Mesenchymal stem cell (in vitro differentiated cells and primary cell): ENCODE data around the gene CTNNA3. TPM values are rescaled to one million over a fixed set of nuclear protein-coding genes. Genes with fewer than 3 reads are reported as not detected.

Source experiments
- DNase-seq: peaks from one replicate; pipeline ENCODE4 v3.0.0-alpha.2; 2013
- H2AFZ ChIP-seq: one replicate; pipeline ENCODE4 v1.6.1; 2013; ENCODE audit warnings: low read depth, mild to moderate bottlenecking, control low read depth, inconsistent platforms, low read length, moderate library complexity
- H2AK5ac ChIP-seq: 2 replicates; pipeline ENCODE4 v1.6.1; 2013; ENCODE audit warnings: low read length, moderate library complexity, mild to moderate bottlenecking, inconsistent platforms; ENCODE audit not compliant: severe bottlenecking
- H2BK120ac ChIP-seq: one replicate; pipeline ENCODE4 v1.6.1; 2013; ENCODE audit warnings: low read depth, mild to moderate bottlenecking, inconsistent platforms, low read length, moderate library complexity
- H2BK12ac ChIP-seq, 2 experiments: one replicate each; pipeline ENCODE4 v1.6.1; 2013; ENCODE audit warnings: inconsistent platforms in 2 of 2, low read length in 2 of 2, mild to moderate bottlenecking in 2 of 2, moderate library complexity in 2 of 2, control low read depth in 1 of 2
- H2BK15ac ChIP-seq: one replicate; pipeline ENCODE4 v1.6.1; 2013; ENCODE audit warnings: mild to moderate bottlenecking, low read depth, inconsistent platforms; ENCODE audit not compliant: poor library complexity, severe bottlenecking
- H2BK5ac ChIP-seq: 2 replicates; pipeline ENCODE4 v1.6.1; 2013; ENCODE audit warnings: low read depth, mild to moderate bottlenecking, low read length, control low read depth, inconsistent platforms; ENCODE audit not compliant: poor library complexity, severe bottlenecking
- H3K14ac ChIP-seq, 2 experiments: one replicate each; pipeline ENCODE4 v1.6.1; 2013; ENCODE audit warnings: inconsistent platforms in 2 of 2, low read length in 2 of 2, control low read depth in 1 of 2, mild to moderate bottlenecking in 1 of 2, moderate library complexity in 1 of 2
- H3K18ac ChIP-seq, 2 experiments: one replicate each; pipeline ENCODE4 v1.6.1; 2013; ENCODE audit warnings: inconsistent platforms in 2 of 2, low read length in 2 of 2, control low read depth in 1 of 2, low read depth in 1 of 2, mild to moderate bottlenecking in 1 of 2
- H3K23ac ChIP-seq, 2 experiments: one replicate each; pipeline ENCODE4 v1.6.1; 2013; ENCODE audit warnings: inconsistent platforms in 2 of 2, low read length in 2 of 2, mild to moderate bottlenecking in 2 of 2, moderate library complexity in 2 of 2, control low read depth in 1 of 2
- H3K27ac ChIP-seq: 2 replicates; pipeline ENCODE4 v1.5.1; 2013; ENCODE audit warnings: mild to moderate bottlenecking, moderate library complexity, low read length, control low read depth, inconsistent platforms; ENCODE audit not compliant: poor library complexity, severe bottlenecking
- H3K27me3 ChIP-seq, 2 experiments: 2 replicates each; pipeline versions ENCODE4 v1.6.1 to v1.7.0; 2013; ENCODE audit warnings: low read length in 2 of 2, mild to moderate bottlenecking in 2 of 2, moderate library complexity in 2 of 2, control low read depth in 1 of 2, inconsistent platforms in 1 of 2; ENCODE audit not compliant: control insufficient read depth in 1 of 2, insufficient read depth in 1 of 2
- H3K36me3 ChIP-seq, 2 experiments: 2 replicates each; pipeline versions ENCODE4 v1.6.1 to v1.7.0; 2013; ENCODE audit warnings: low read length in 2 of 2, control low read depth in 1 of 2, inconsistent platforms in 1 of 2, low read depth in 1 of 2, mild to moderate bottlenecking in 1 of 2; ENCODE audit not compliant: insufficient read depth in 2 of 2, control insufficient read depth in 1 of 2
- H3K4ac ChIP-seq, 2 experiments: one replicate each; pipeline ENCODE4 v1.6.1; 2013; ENCODE audit warnings: inconsistent platforms in 2 of 2, low read length in 2 of 2, mild to moderate bottlenecking in 2 of 2, moderate library complexity in 2 of 2, control low read depth in 1 of 2, low read depth in 1 of 2
- H3K4me1 ChIP-seq: 2 replicates; pipeline ENCODE4 v1.6.1; 2013; ENCODE audit warnings: low read depth, low read length, control low read depth; ENCODE audit not compliant: control insufficient read depth, insufficient read depth
- H3K4me2 ChIP-seq: 2 replicates; pipeline ENCODE4 v1.6.1; 2013; ENCODE audit warnings: low read length, mild to moderate bottlenecking, inconsistent platforms; ENCODE audit not compliant: poor library complexity, severe bottlenecking
- H3K4me3 ChIP-seq, 2 experiments: 2 replicates each; pipeline versions ENCODE4 v1.5.1 to v1.7.0; 2013; ENCODE audit warnings: low read length in 2 of 2, mild to moderate bottlenecking in 2 of 2, control low read depth in 1 of 2, low read depth in 1 of 2; ENCODE audit not compliant: insufficient read depth in 1 of 2
- H3K79me1 ChIP-seq: replicated peaks from 2 replicates; pipeline ENCODE4 v1.6.1; 2013; ENCODE audit warnings: mild to moderate bottlenecking, control low read depth, low read length, inconsistent platforms; ENCODE audit not compliant: poor library complexity, severe bottlenecking
- H3K9ac ChIP-seq: 2 replicates; pipeline ENCODE4 v1.7.0; 2013; ENCODE audit warnings: mild to moderate bottlenecking, low read length, moderate library complexity
- H3K9me3 ChIP-seq: 2 replicates; pipeline ENCODE4 v1.7.0; 2013; ENCODE audit warnings: mild to moderate bottlenecking, low read length; ENCODE audit not compliant: control insufficient read depth
- H4K8ac ChIP-seq: one replicate; pipeline ENCODE4 v1.6.1; 2013; ENCODE audit warnings: inconsistent platforms, mild to moderate bottlenecking, low read length, moderate library complexity
- H4K91ac ChIP-seq: one replicate; pipeline ENCODE4 v1.6.1; 2013; ENCODE audit warnings: mild to moderate bottlenecking, low read length, inconsistent platforms
- WGBS: methylation state at CpG from one replicate; pipeline ENCODE4 v1.1.7; 2013; ENCODE audit warnings: mixed read lengths; 5-methylcytosine and 5-hydroxymethylcytosine counted together
- polyA plus RNA-seq, 2 experiments: library from polyadenylated mRNA; stranded (reverse); fragments of 200-250 nt; gene quantifications; one replicate each; pipeline ENCODE4 v1.2.3, GENCODE V29; 2013

The CTNNA3 gene
- polyA plus RNA-seq (2013, experiment 1 of 2), result 0.01 TPM
- polyA plus RNA-seq (2013, experiment 2 of 2), result 0.03 TPM

GRCh38 chr10:67696029-67696428 is at the start of gene CTNNA3:
Gene CTNNA3 (minus strand): TSS chr10:67696195.
- H3K27ac ChIP-seq, result no peak within 1 kb of the TSS
- no peak within 1 kb of the TSS for H3K4ac ChIP-seq
- H2BK15ac ChIP-seq, result no peak within 1 kb of the TSS
- H3K79me1 ChIP-seq, result no peaks in the 10 kb centered on the region
- H4K8ac ChIP-seq, result no peak within 1 kb of the TSS
- no peak for DNase-seq
- no peaks in the 10 kb centered on the region for H3K9me3 ChIP-seq
- no peaks in the 10 kb centered on the region for H3K36me3 ChIP-seq
- H2BK12ac ChIP-seq, result no peak within 1 kb of the TSS
- no peak within 1 kb of the TSS for H2AFZ ChIP-seq
- H3K4me1 ChIP-seq, result no peaks in the 10 kb centered on the region
- H4K91ac ChIP-seq, result no peak within 1 kb of the TSS
- no peak within 1 kb of the TSS for H2BK5ac ChIP-seq
- peaks cover 0 to 32% of the 10 kb centered on the region in 2 experiments for H3K27me3 ChIP-seq
- peak within 1 kb of the TSS; percentile 17 for H3K9ac ChIP-seq
- H2BK120ac ChIP-seq, result no peak within 1 kb of the TSS
- no peak within 1 kb of the TSS for H3K18ac ChIP-seq
- H3K4me2 ChIP-seq, result no peak within 1 kb of the TSS
- WGBS, result 61% methylated on average over 6 of the region's 6 CpGs
- H2AK5ac ChIP-seq, result no peak within 1 kb of the TSS
- H3K4me3 ChIP-seq, result no peak within 1 kb of the TSS
- no peak within 1 kb of the TSS for H3K23ac ChIP-seq
- no peak within 1 kb of the TSS for H3K14ac ChIP-seq

DNA sequence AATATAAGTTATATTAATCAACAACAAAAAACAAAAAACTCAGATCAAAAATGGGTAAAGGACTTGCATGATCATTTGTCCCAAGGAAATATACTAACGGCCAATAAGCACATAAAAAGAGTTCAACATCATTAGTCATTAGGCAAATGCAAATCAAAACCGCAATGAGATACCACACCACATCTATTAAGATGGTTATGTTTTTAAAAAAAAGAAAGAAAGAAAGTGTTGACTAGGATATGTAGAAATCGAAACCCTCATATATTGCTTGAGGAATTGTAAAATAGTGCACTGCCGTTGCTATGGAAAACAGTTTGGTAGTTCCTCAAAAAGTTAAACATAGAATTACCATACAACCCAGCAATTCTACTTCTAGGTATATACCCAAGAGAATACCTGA is 39.4 kb upstream of the CTNNA3 start:
- H3K4me2 ChIP-seq, result no peak overlapping the region
- no peak overlapping the region for H3K4me3 ChIP-seq
- H2AK5ac ChIP-seq, result no peak overlapping the region
- no peak overlapping the region for H4K91ac ChIP-seq
- no peaks in the 10 kb centered on the region for H3K79me1 ChIP-seq
- H2BK5ac ChIP-seq, result no peak overlapping the region
- H3K18ac ChIP-seq, result no peak overlapping the region
- no peak overlapping the region for H2BK120ac ChIP-seq
- H3K27ac ChIP-seq, result no peak overlapping the region
- H2BK15ac ChIP-seq, result no peak overlapping the region
- H3K14ac ChIP-seq, result no peak overlapping the region
- no peak overlapping the region for H3K23ac ChIP-seq
- no peaks in the 10 kb centered on the region for H3K27me3 ChIP-seq
- no peaks in the 10 kb centered on the region for H3K36me3 ChIP-seq
- H3K9ac ChIP-seq, result no peak overlapping the region
- no peak overlapping the region for H2BK12ac ChIP-seq
- H3K4me1 ChIP-seq, result no peaks in the 10 kb centered on the region
- no peaks in the 10 kb centered on the region for H3K9me3 ChIP-seq
- no peak overlapping the region for H2AFZ ChIP-seq
- WGBS, result 70% methylated on average over 1 of the region's 4 CpGs
- no peak overlapping the region for H4K8ac ChIP-seq
- H3K4ac ChIP-seq, result no peak overlapping the region
- no peak for DNase-seq

DNA sequence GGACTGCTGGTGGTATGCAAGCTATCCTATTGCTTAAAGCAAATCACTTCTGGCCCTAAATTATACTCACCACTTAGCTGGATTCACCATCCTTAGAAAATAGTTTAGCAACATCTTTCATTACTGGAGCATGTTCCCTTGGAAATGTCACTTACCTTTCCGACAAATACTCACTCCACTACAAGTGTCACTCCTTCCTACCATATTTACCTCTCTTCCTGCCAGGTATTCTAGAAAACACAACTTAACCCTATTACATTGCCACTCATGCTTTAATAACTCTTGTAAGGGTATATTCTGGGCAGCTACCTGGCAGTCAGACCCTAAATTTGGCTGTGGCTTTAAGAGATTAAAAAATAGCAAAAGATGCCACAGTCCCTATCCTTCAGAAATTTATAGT is 37.5 kb upstream of the CTNNA3 start:
- no peak overlapping the region for H2BK5ac ChIP-seq
- no peak overlapping the region for H4K8ac ChIP-seq
- H3K9ac ChIP-seq, result no peak overlapping the region
- no peaks in the 10 kb centered on the region for H3K4me1 ChIP-seq
- H3K18ac ChIP-seq, result no peak overlapping the region
- H4K91ac ChIP-seq, result no peak overlapping the region
- no peak overlapping the region for H3K27ac ChIP-seq
- H2AK5ac ChIP-seq, result no peak overlapping the region
- no peaks in the 10 kb centered on the region for H3K9me3 ChIP-seq
- 100% methylated on average over 1 of the region's 1 CpG for WGBS
- H2BK15ac ChIP-seq, result no peak overlapping the region
- H3K36me3 ChIP-seq, result no peaks in the 10 kb centered on the region
- no peak overlapping the region for H3K14ac ChIP-seq
- H2BK12ac ChIP-seq, result no peak overlapping the region
- H2AFZ ChIP-seq, result no peak overlapping the region
- H3K27me3 ChIP-seq, result no peaks in the 10 kb centered on the region
- no peak overlapping the region for H2BK120ac ChIP-seq
- no peak overlapping the region for H3K4ac ChIP-seq
- H3K4me2 ChIP-seq, result no peak overlapping the region
- no peak overlapping the region for H3K4me3 ChIP-seq
- H3K23ac ChIP-seq, result no peak overlapping the region
- no peak for DNase-seq
- no peaks in the 10 kb centered on the region for H3K79me1 ChIP-seq

- Histone ChIP-seq H3K27me3 (no peaks in the 10 kb centered on the region), H3K27ac (no peak overlapping the region), H3K4me3 (no peak overlapping the region), H2AFZ (no peak overlapping the region), H3K14ac (no peak overlapping the region), H3K9ac (no peak overlapping the region), H2BK15ac (no peak overlapping the region), H3K79me1 (no peaks in the 10 kb centered on the region), H2BK5ac (no peak overlapping the region), H3K4ac (no peak overlapping the region), H3K18ac (no peak overlapping the region), H4K8ac (no peak overlapping the region), H3K36me3 (no peaks in the 10 kb centered on the region), H3K23ac (no peak overlapping the region), H2BK12ac (no peak overlapping the region), H2AK5ac (no peak overlapping the region), H3K4me1 (no peaks in the 10 kb centered on the region), H3K9me3 (no peaks in the 10 kb centered on the region), H2BK120ac (no peak overlapping the region), H3K4me2 (no peak overlapping the region), H4K91ac (no peak overlapping the region)
- no peak for DNase-seq
- no CpG with 5 or more reads among the region's 2 CpGs for WGBS
Observed at GRCh38 chr10:67725567-67725966, 29.6 kb upstream of the CTNNA3 start.
